Stimulated activated CD4-positive, alpha-beta T cell treated with anti-CD3 and anti-CD28 coated beads, Interleukin-4, amount 100 ng/mL, for 24 hours (primary cell): ENCODE results near the gene CNTN4.

ENCODE experiments used
- DNase-seq: peaks from one replicate; pipeline ENCODE4 v3.0.0-alpha.2; 2020

Gene CNTN4

GRCh38 chr3:2826036-2826435 lies 727.4 kb downstream of the CNTN4 start:
- no peak for DNase-seq

GRCh38 chr3:2826453-2826852 lies 727.8 kb downstream of the CNTN4 start:
- no peak for DNase-seq

GRCh38 chr3:2837239-2837638 lies 738.6 kb downstream of the CNTN4 start:
- no peak for DNase-seq

- no peak for DNase-seq
Measured at GRCh38 chr3:2837910-2838309, 739.2 kb downstream of the CNTN4 start.

- no peak for DNase-seq
Measured at GRCh38 chr3:2838546-2839157, 740.0 kb downstream of the CNTN4 start.

- no peak for DNase-seq
Measured at GRCh38 chr3:2839876-2840275, 741.2 kb downstream of the CNTN4 start.

GRCh38 chr3:2847062-2847841 lies 748.6 kb downstream of the CNTN4 start:
- DNase-seq, result no peak

GRCh38 chr3:2849092-2849491 lies 750.4 kb downstream of the CNTN4 start:
- DNase-seq, result no peak

GRCh38 chr3:2850701-2851100 lies 752.0 kb downstream of the CNTN4 start:
- no peak for DNase-seq

- DNase-seq, result no peak
Measured at GRCh38 chr3:2851361-2851760, 752.7 kb downstream of the CNTN4 start.

- DNase-seq, result no peak
Measured at GRCh38 chr3:2851835-2852234, 753.2 kb downstream of the CNTN4 start.

- DNase-seq, result no peak
Measured at GRCh38 chr3:2853651-2854050, 755.0 kb downstream of the CNTN4 start.

GRCh38 chr3:2856138-2857133 lies 757.8 kb downstream of the CNTN4 start:
- DNase-seq, result no peak

GRCh38 chr3:2860626-2861025 lies 762.0 kb downstream of the CNTN4 start:
- DNase-seq, result no peak

GRCh38 chr3:2861120-2861519 lies 762.5 kb downstream of the CNTN4 start:
- no peak for DNase-seq

- no peak for DNase-seq
Measured at GRCh38 chr3:2861920-2862319, 763.3 kb downstream of the CNTN4 start.

- no peak for DNase-seq
Measured at GRCh38 chr3:2862366-2862765, 763.7 kb downstream of the CNTN4 start.

- DNase-seq, result no peak
Measured at GRCh38 chr3:2863127-2863526, 764.5 kb downstream of the CNTN4 start.

GRCh38 chr3:2869905-2870304 lies 771.2 kb downstream of the CNTN4 start:
- no peak for DNase-seq

- no peak for DNase-seq
Measured at GRCh38 chr3:2870724-2871333, 772.2 kb downstream of the CNTN4 start.

- no peak for DNase-seq
Measured at GRCh38 chr3:2872884-2873283, 774.2 kb downstream of the CNTN4 start.

- DNase-seq, result no peak
Measured at GRCh38 chr3:2873986-2874385, 775.3 kb downstream of the CNTN4 start.

GRCh38 chr3:2875699-2876098 lies 777.0 kb downstream of the CNTN4 start:
- DNase-seq, result no peak
